ENCODE measurements around the gene ZPBP2.

Gene ZPBP2

DNA sequence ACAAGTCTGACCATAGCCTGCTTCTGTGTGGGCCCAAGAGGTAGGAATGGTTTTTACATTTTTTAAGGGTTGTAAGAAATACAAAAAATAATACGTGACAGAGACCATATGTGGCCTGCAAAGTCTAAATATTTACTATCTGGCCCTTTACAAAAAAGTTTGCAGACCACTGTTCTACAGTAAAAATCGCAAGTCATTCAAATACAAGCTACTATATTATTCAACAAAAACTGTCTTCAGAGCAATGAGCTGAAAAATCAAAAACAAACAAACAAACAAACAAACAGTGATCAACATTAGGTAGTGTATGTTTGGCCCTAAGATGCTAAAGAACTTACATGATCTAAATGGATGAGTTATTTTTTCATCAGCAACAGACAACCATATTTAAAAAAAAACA is 36.4 kb upstream of the ZPBP2 start:
- H2BK5ac ChIP-seq (ENCODE audit: low read length) = no peak overlapping the region

DNA sequence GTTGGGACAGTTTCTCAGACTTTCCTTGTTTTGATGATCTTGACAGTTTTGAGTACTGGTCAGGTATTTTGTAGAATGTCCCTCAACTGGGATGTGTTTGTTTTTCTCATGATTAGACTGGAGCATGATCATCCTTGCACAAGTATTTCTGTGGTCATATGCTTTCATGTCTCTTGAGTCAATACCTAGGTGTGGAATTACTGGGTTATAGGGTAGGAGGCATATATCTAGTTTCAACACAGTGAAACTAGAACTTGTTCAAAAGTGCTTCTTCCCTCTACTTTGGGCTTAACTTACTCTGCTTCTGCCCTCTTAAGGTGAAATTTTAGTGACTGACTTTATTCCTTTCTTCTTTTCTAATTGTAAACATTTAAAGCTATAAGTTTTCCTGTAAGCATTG is 34.0 kb upstream of the ZPBP2 start:
- Histone ChIP-seq H3K36me3 (replicated peaks in 1 of 2; ENCODE audit: control insufficient read depth in 2 of 2, insufficient read depth in 2 of 2, low read length in 2 of 2) (no peaks in the 10 kb centered on the region), H2AK5ac (ENCODE audit: low read depth, low read length) (no peak overlapping the region), H2BK120ac (ENCODE audit: low read depth, low read length) (no peak overlapping the region), H3K79me1 (ENCODE audit: low read depth, low read length) (peaks cover 3% of the 10 kb centered on the region), H3K9me3 (replicated peaks in 1 of 2; ENCODE audit: control insufficient read depth in 2 of 2, insufficient read depth in 1 of 2, low read depth in 1 of 2, low read length in 2 of 2) (peaks cover 0 to 5% of the 10 kb centered on the region in 2 donors), H3K27me3 (ENCODE audit: control insufficient read depth in 3 of 3, insufficient read depth in 3 of 3, low read depth in 1 of 3, low read length in 3 of 3) (peaks cover 0 to 4% (median 2%) of the 10 kb centered on the region in 3 experiments), H3K4me3 (ENCODE audit: low read length in 2 of 2) (no peak overlapping the region), H3K18ac (ENCODE audit: low read length) (no peak overlapping the region), H4K91ac (ENCODE audit: low read depth, low read length, poor library complexity) (no peak overlapping the region), H3K23ac (ENCODE audit: low read depth, low read length, poor library complexity) (no peak overlapping the region), H3K27ac (replicated peaks; ENCODE audit: low read length) (no peak overlapping the region), H3K9ac (ENCODE audit: low read depth, low read length, poor library complexity) (no peak overlapping the region), H2BK5ac (ENCODE audit: low read length) (no peak overlapping the region), H3K4me2 (ENCODE audit: insufficient read depth, low read length, poor library complexity, severe bottlenecking) (no peak overlapping the region), H3K14ac (ENCODE audit: low read length) (no peak overlapping the region), H2BK15ac (ENCODE audit: low read length) (no peak overlapping the region), H3K4ac (ENCODE audit: low read length) (no peak overlapping the region), H2AFZ (ENCODE audit: low read length) (no peak overlapping the region), H4K8ac (ENCODE audit: low read depth, low read length) (no peak overlapping the region), H3K4me1 (ENCODE audit: control insufficient read depth in 2 of 2, insufficient read depth in 1 of 2, low read depth in 1 of 2, low read length in 2 of 2) (no peaks in the 10 kb centered on the region), H2BK12ac (ENCODE audit: low read length) (no peak overlapping the region)
- DNase-seq (ENCODE audit: low spot score) = no peak

More for the DNA sequence above, 36.4 kb upstream of the ZPBP2 start:
- H3K27me3 ChIP-seq (ENCODE audit: control insufficient read depth in 3 of 3, insufficient read depth in 3 of 3, low read depth in 1 of 3, low read length in 3 of 3) = peaks cover 0 to 4% (median 2%) of the 10 kb centered on the region in 3 experiments
- H3K14ac ChIP-seq (ENCODE audit: low read length) = no peak overlapping the region
- no peak overlapping the region for H2BK15ac ChIP-seq (ENCODE audit: low read length)
- no peak overlapping the region for H3K23ac ChIP-seq (ENCODE audit: low read depth, low read length, poor library complexity)
- no peak overlapping the region for H3K18ac ChIP-seq (ENCODE audit: low read length)
- H3K9ac ChIP-seq (ENCODE audit: low read depth, low read length, poor library complexity) = no peak overlapping the region
- H4K91ac ChIP-seq (ENCODE audit: low read depth, low read length, poor library complexity) = no peak overlapping the region
- H2BK120ac ChIP-seq (ENCODE audit: low read depth, low read length) = no peak overlapping the region
- no peak overlapping the region for H4K8ac ChIP-seq (ENCODE audit: low read depth, low read length)
- H3K4me1 ChIP-seq (ENCODE audit: control insufficient read depth in 2 of 2, insufficient read depth in 1 of 2, low read depth in 1 of 2, low read length in 2 of 2) = no peaks in the 10 kb centered on the region
- peaks cover 0 to 5% of the 10 kb centered on the region in 2 donors for H3K9me3 ChIP-seq (replicated peaks in 1 of 2; ENCODE audit: control insufficient read depth in 2 of 2, insufficient read depth in 1 of 2, low read depth in 1 of 2, low read length in 2 of 2)
- no peak overlapping the region for H2BK12ac ChIP-seq (ENCODE audit: low read length)
- H3K4me2 ChIP-seq (ENCODE audit: insufficient read depth, low read length, poor library complexity, severe bottlenecking) = no peak overlapping the region
- H3K79me1 ChIP-seq (ENCODE audit: low read depth, low read length) = peaks cover 3% of the 10 kb centered on the region
- H3K27ac ChIP-seq (replicated peaks; ENCODE audit: low read length) = no peak overlapping the region
- no peak for DNase-seq (ENCODE audit: low spot score)
- no peak overlapping the region for H3K4me3 ChIP-seq (ENCODE audit: low read length in 2 of 2)
- H2AFZ ChIP-seq (ENCODE audit: low read length) = no peak overlapping the region
- WGBS, 2 donors (ENCODE audit: extremely low coverage in 2 of 2, insufficient read length in 2 of 2, insufficient replicate concordance in 1 of 2) = no CpG with 5 or more reads among the region's 2 CpGs
- H2AK5ac ChIP-seq (ENCODE audit: low read depth, low read length) = no peak overlapping the region
- H3K4ac ChIP-seq (ENCODE audit: low read length) = no peak overlapping the region
- no peaks in the 10 kb centered on the region for H3K36me3 ChIP-seq (replicated peaks in 1 of 2; ENCODE audit: control insufficient read depth in 2 of 2, insufficient read depth in 2 of 2, low read length in 2 of 2)

DNA sequence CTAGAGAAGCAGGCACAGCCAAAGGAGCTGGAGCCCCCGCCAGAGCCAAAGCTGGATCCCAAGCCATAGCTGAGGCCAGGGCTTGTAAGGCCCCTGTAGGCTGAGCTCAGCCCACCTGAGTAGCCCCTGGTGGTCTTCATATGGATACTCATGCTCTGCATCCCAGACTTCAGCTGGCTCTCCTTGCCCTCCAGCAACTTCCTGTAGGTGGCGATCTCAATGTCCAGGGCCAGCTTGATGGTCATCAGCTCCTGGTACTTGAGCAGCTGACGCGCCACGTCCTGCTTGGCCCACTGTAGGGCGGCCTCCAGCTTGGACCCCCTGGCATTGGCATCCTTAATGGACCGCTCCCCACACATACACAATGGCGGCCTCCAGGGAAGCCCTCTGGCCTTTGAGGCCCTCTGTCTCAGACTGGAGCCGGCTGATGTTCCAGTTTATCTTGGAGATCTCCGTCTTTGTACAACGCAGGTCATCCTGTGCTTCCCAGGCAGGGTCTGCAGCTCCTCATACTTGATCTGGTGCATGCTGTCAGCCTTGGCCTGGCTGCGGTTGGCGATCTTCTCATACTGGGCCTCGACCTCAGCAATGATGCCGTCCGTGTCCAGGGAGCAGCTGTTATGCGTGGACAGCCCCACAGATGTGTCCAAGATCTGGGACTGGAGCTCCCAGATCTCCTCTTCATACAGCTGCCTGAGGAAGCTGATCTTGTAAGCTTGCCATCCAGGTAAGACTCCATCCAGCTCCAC is 32.8 kb upstream of the ZPBP2 start:
- Histone ChIP-seq H3K27me3 (ENCODE audit: control insufficient read depth in 3 of 3, insufficient read depth in 3 of 3, low read depth in 1 of 3, low read length in 3 of 3) (peaks cover 0 to 2% (median 2%) of the 10 kb centered on the region in 3 experiments), H3K23ac (ENCODE audit: low read depth, low read length, poor library complexity) (no peak overlapping the region), H3K18ac (ENCODE audit: low read length) (no peak overlapping the region), H3K4me1 (ENCODE audit: control insufficient read depth in 2 of 2, insufficient read depth in 1 of 2, low read depth in 1 of 2, low read length in 2 of 2) (no peaks in the 10 kb centered on the region), H3K4me3 (ENCODE audit: low read length in 2 of 2) (no peak overlapping the region), H2BK5ac (ENCODE audit: low read length) (no peak overlapping the region), H3K79me1 (ENCODE audit: low read depth, low read length) (peaks cover 3% of the 10 kb centered on the region), H3K14ac (ENCODE audit: low read length) (no peak overlapping the region), H3K27ac (replicated peaks; ENCODE audit: low read length) (no peak overlapping the region), H3K9me3 (replicated peaks in 1 of 2; ENCODE audit: control insufficient read depth in 2 of 2, insufficient read depth in 1 of 2, low read depth in 1 of 2, low read length in 2 of 2) (peaks cover 0 to 5% of the 10 kb centered on the region in 2 donors), H3K4ac (ENCODE audit: low read length) (no peak overlapping the region), H2AK5ac (ENCODE audit: low read depth, low read length) (peak overlapping the region; percentile 52), H2BK120ac (ENCODE audit: low read depth, low read length) (no peak overlapping the region), H3K9ac (ENCODE audit: low read depth, low read length, poor library complexity) (no peak overlapping the region), H4K91ac (ENCODE audit: low read depth, low read length, poor library complexity) (no peak overlapping the region), H4K8ac (ENCODE audit: low read depth, low read length) (peak overlapping the region; percentile 76), H2BK12ac (ENCODE audit: low read length) (no peak overlapping the region), H3K4me2 (ENCODE audit: insufficient read depth, low read length, poor library complexity, severe bottlenecking) (no peak overlapping the region), H2BK15ac (ENCODE audit: low read length) (no peak overlapping the region), H3K36me3 (replicated peaks in 1 of 2; ENCODE audit: control insufficient read depth in 2 of 2, insufficient read depth in 2 of 2, low read length in 2 of 2) (no peaks in the 10 kb centered on the region), H2AFZ (ENCODE audit: low read length) (no peak overlapping the region)
- WGBS, 2 donors (ENCODE audit: extremely low coverage in 2 of 2, insufficient read length in 2 of 2, insufficient replicate concordance in 1 of 2) = no CpG with 5 or more reads among the region's 17 CpGs
- DNase-seq (ENCODE audit: low spot score) = no peak

DNA sequence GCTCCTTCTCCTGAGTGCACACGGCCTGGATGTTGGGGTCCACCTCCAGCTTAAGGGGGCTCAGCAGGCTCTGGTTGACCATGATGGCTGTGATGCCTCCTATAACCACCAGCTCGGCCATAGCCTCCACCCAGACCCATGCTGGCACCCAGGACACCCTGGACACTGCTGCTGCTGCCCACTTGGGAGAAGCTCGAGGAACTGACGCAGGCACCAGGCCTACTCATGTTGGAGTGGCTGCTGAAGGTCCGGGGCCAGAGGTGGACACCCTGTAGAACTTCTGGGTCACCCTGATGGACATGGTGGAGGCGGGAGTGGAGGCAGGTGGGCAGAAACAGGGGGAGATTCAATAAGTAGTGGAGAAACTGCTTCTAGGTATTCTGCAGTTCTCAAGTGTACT is 31.9 kb upstream of the ZPBP2 start:
- H3K79me1 ChIP-seq (ENCODE audit: low read depth, low read length) = peaks cover 3% of the 10 kb centered on the region
- peak overlapping the region; percentile 41 for H2AFZ ChIP-seq (ENCODE audit: low read length)
- peak overlapping the region; percentile 43 for H4K8ac ChIP-seq (ENCODE audit: low read depth, low read length)
- no CpG with 5 or more reads among the region's 6 CpGs for WGBS, 2 donors (ENCODE audit: extremely low coverage in 2 of 2, insufficient read length in 2 of 2, insufficient replicate concordance in 1 of 2)
- peak overlapping the region in 1 of 2 donors; percentile 5 for H3K4me3 ChIP-seq (ENCODE audit: low read length in 2 of 2)
- peaks cover 0 to 5% of the 10 kb centered on the region in 2 donors for H3K9me3 ChIP-seq (replicated peaks in 1 of 2; ENCODE audit: control insufficient read depth in 2 of 2, insufficient read depth in 1 of 2, low read depth in 1 of 2, low read length in 2 of 2)
- peak overlapping the region; percentile 21 for H3K9ac ChIP-seq (ENCODE audit: low read depth, low read length, poor library complexity)
- H3K4me2 ChIP-seq (ENCODE audit: insufficient read depth, low read length, poor library complexity, severe bottlenecking) = no peak overlapping the region
- H3K23ac ChIP-seq (ENCODE audit: low read depth, low read length, poor library complexity) = no peak overlapping the region
- no peak overlapping the region for H3K18ac ChIP-seq (ENCODE audit: low read length)
- no peak overlapping the region for H4K91ac ChIP-seq (ENCODE audit: low read depth, low read length, poor library complexity)
- H2BK15ac ChIP-seq (ENCODE audit: low read length) = no peak overlapping the region
- H3K27ac ChIP-seq (replicated peaks; ENCODE audit: low read length) = no peak overlapping the region
- peaks cover 0 to 4% (median 2%) of the 10 kb centered on the region in 3 experiments for H3K27me3 ChIP-seq (ENCODE audit: control insufficient read depth in 3 of 3, insufficient read depth in 3 of 3, low read depth in 1 of 3, low read length in 3 of 3)
- peak overlapping the region; percentile 54 for H2AK5ac ChIP-seq (ENCODE audit: low read depth, low read length)
- no peak for DNase-seq (ENCODE audit: low spot score)
- no peaks in the 10 kb centered on the region for H3K36me3 ChIP-seq (replicated peaks in 1 of 2; ENCODE audit: control insufficient read depth in 2 of 2, insufficient read depth in 2 of 2, low read length in 2 of 2)
- no peak overlapping the region for H2BK5ac ChIP-seq (ENCODE audit: low read length)
- H3K4me1 ChIP-seq (ENCODE audit: control insufficient read depth in 2 of 2, insufficient read depth in 1 of 2, low read depth in 1 of 2, low read length in 2 of 2) = no peaks in the 10 kb centered on the region
- H3K14ac ChIP-seq (ENCODE audit: low read length) = no peak overlapping the region
- H2BK120ac ChIP-seq (ENCODE audit: low read depth, low read length) = no peak overlapping the region
- H3K4ac ChIP-seq (ENCODE audit: low read length) = no peak overlapping the region
- H2BK12ac ChIP-seq (ENCODE audit: low read length) = no peak overlapping the region

All from neuronal stem cell (in vitro differentiated cells).